ENCODE results near the gene NSMF. TPM values are rescaled to one million over a fixed set of nuclear protein-coding genes. Genes with fewer than 3 reads are reported as not detected.

The NSMF gene
- total and polyA plus RNA-seq, 2 donors (not counting 1 experiment from before 2014, with no cell fraction given) = 28.7 to 59.4 TPM

DNA sequence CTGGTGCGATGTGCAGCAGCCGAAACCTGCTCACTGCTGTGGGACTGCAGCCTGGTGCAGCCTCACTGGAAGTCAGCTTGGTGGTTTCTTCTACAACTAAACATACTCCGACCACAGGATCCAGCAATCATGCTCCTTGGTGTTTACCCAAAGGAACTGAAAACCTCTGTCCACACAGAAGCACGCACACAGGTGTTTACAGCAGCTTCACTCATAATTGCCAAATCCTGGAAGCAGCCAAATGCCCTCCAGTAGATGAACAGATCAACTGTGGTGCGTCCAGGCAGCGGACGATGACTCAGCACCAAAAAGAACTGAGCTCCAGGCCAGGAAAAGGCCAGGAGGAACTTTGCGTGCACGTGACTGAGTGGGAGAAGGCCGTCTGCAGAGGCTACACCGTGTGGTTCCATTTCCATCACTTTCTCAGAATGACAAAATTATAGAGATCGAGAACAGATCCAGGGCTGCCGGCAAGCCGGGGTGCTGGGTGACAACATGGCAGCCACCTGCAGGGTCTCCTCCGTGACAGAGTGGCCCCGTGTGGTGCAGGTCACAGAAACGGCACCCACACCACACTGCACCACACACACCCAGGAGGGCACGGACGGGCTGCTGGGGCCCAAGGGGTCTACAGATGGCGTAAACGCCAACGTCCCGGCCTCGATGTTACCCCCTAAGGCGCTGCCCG is 23.1 kb upstream of the NSMF start:
- Histone ChIP-seq H3K9ac (ENCODE audit: low read length) (no peak overlapping the region), H2AFZ (ENCODE audit: insufficient read depth, low read depth, low read length, poor library complexity, severe bottlenecking) (no peak overlapping the region), H3K79me2 (ENCODE audit: control insufficient read depth, insufficient read depth, low read length) (no peaks in the 10 kb centered on the region), H3K4me2 (replicated peaks; ENCODE audit: low read depth, low read length, poor library complexity, severe bottlenecking) (no peak overlapping the region), H3K27me3 (replicated peaks in 1 of 4; ENCODE audit: control extremely low read depth in 1 of 4, control insufficient read depth in 3 of 4, insufficient read depth in 4 of 4, low read length in 3 of 4) (no peaks in the 10 kb centered on the region), H3K9me3 (ENCODE audit: control extremely low read depth in 1 of 3, control insufficient read depth in 2 of 3, insufficient read depth in 1 of 3, low read length in 2 of 3) (no peaks in the 10 kb centered on the region), H3K36me3 (replicated peaks in 1 of 2; ENCODE audit: control extremely low read depth in 1 of 2, control insufficient read depth in 1 of 2, extremely low read depth in 1 of 2, insufficient read depth in 2 of 2, low read length in 1 of 2) (no peaks in the 10 kb centered on the region), H3K27ac (ENCODE audit: low read length in 2 of 2) (no peak overlapping the region), H4K20me1 (ENCODE audit: control insufficient read depth, insufficient read depth, low read length, poor library complexity, severe bottlenecking) (no peaks in the 10 kb centered on the region), H3K4me3 (ENCODE audit: control extremely low read depth in 1 of 5, extremely low read depth in 1 of 5, insufficient read depth in 1 of 5, low read depth in 2 of 5, low read length in 4 of 5) (no peak overlapping the region), H3K4me1 (ENCODE audit: control insufficient read depth in 2 of 2, insufficient read depth in 2 of 2, low read length in 2 of 2) (no peaks in the 10 kb centered on the region)
- Mint-ChIP-seq H3K4me3 (no peak overlapping the region), H3K4me1 (no peaks in the 10 kb centered on the region), H3K9me3 (ENCODE audit: insufficient read depth) (no peaks in the 10 kb centered on the region), H3K27me3 (no peaks in the 10 kb centered on the region), H3K27ac (no peak overlapping the region)
- ATAC-seq (ENCODE audit: low read depth) (no peak), DNase-seq (no peak)
- intact Hi-C loops (cut with micrococcal nuclease) = no loop called here
- ChIA-PET CTCF (no interaction called here), POLR2A (no interaction called here)
- 53% methylated on average over 18 of the region's 26 CpGs for WGBS (ENCODE audit: insufficient coverage)
- TF ChIP-seq EZH2 (IDR thresholded peaks at IDR 0.05; ENCODE audit: borderline replicate concordance, insufficient read depth, low read depth, low read length, poor library complexity, severe bottlenecking) = no peak
- TF ChIP-seq, protein P1, sequence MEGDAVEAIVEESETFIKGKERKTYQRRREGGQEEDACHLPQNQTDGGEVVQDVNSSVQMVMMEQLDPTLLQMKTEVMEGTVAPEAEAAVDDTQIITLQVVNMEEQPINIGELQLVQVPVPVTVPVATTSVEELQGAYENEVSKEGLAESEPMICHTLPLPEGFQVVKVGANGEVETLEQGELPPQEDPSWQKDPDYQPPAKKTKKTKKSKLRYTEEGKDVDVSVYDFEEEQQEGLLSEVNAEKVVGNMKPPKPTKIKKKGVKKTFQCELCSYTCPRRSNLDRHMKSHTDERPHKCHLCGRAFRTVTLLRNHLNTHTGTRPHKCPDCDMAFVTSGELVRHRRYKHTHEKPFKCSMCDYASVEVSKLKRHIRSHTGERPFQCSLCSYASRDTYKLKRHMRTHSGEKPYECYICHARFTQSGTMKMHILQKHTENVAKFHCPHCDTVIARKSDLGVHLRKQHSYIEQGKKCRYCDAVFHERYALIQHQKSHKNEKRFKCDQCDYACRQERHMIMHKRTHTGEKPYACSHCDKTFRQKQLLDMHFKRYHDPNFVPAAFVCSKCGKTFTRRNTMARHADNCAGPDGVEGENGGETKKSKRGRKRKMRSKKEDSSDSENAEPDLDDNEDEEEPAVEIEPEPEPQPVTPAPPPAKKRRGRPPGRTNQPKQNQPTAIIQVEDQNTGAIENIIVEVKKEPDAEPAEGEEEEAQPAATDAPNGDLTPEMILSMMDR (IDR thresholded peaks at IDR 0.05) = no peak

Data from B cell (primary cell).